NCI-H524 treated with DMSO at 0.1 percent for 48 hours (cell line): Measurements from ENCODE around the gene SYT1.

Source experiments
- DNase-seq: peaks from one replicate; lab custom pipeline; 2025; lab: John Stamatoyannopoulos, UW

The SYT1 gene

GRCh38 chr12:79347866-79348265 is 483.3 kb downstream of the SYT1 start:
- no peak for DNase-seq

GRCh38 chr12:79351251-79351650 is 486.7 kb downstream of the SYT1 start:
- DNase-seq, result no peak

- DNase-seq, result no peak
Observed at GRCh38 chr12:79356216-79356615, 491.6 kb downstream of the SYT1 start.

- no peak for DNase-seq
Observed at GRCh38 chr12:79357048-79357447, 492.5 kb downstream of the SYT1 start.

- DNase-seq, result no peak
Observed at GRCh38 chr12:79358716-79359300, 494.2 kb downstream of the SYT1 start.

GRCh38 chr12:79360286-79360685 is 495.7 kb downstream of the SYT1 start:
- DNase-seq, result no peak

GRCh38 chr12:79360936-79361335 is 496.4 kb downstream of the SYT1 start:
- DNase-seq, result no peak

- DNase-seq, result no peak
Observed at GRCh38 chr12:79364197-79364596, 499.6 kb downstream of the SYT1 start.

- DNase-seq, result no peak
Observed at GRCh38 chr12:79366374-79366773, 501.8 kb downstream of the SYT1 start.

- DNase-seq, result no peak
Observed at GRCh38 chr12:79367032-79367589, 502.5 kb downstream of the SYT1 start.

- DNase-seq, result no peak
Observed at GRCh38 chr12:79370021-79370420, 505.4 kb downstream of the SYT1 start.

- DNase-seq, result no peak
Observed at GRCh38 chr12:79371226-79371625, 506.7 kb downstream of the SYT1 start.

GRCh38 chr12:79373896-79374499 is 509.4 kb downstream of the SYT1 start:
- DNase-seq, result no peak

- no peak for DNase-seq
Observed at GRCh38 chr12:79374545-79374944, 510.0 kb downstream of the SYT1 start.

GRCh38 chr12:79375050-79375449 is 510.5 kb downstream of the SYT1 start:
- no peak for DNase-seq

GRCh38 chr12:79378496-79378895 is 513.9 kb downstream of the SYT1 start:
- DNase-seq, result no peak

GRCh38 chr12:79380402-79380801 is 515.8 kb downstream of the SYT1 start:
- DNase-seq, result no peak

GRCh38 chr12:79381248-79382208 is 517.0 kb downstream of the SYT1 start:
- no peak for DNase-seq

- DNase-seq, result no peak
Observed at GRCh38 chr12:79384551-79384950, 520.0 kb downstream of the SYT1 start.

GRCh38 chr12:79388011-79388410 is 523.4 kb downstream of the SYT1 start:
- DNase-seq, result no peak

- peak; percentile 43 for DNase-seq
Observed at GRCh38 chr12:79393842-79394241, 529.3 kb downstream of the SYT1 start.

GRCh38 chr12:79397609-79398008 is 533.0 kb downstream of the SYT1 start:
- no peak for DNase-seq

GRCh38 chr12:79400481-79400880 is 535.9 kb downstream of the SYT1 start:
- DNase-seq, result no peak
